Stomach (tissue), 9 donors: ENCODE measurements around the gene NPBWR2. TPM values are rescaled to one million over a fixed set of nuclear protein-coding genes. Genes with fewer than 3 reads are reported as not detected.

ENCODE experiments used
- DNase-seq, 2 donors: peaks; one replicate each; pipeline versions ENCODE4 v3.0.0 to v3.0.0-alpha.2; 2013 to 2019
- H3K27ac ChIP-seq, 5 donors: fragments of 200-600 bp in 4 of 5; sonication (generic) in 4 of 5; one replicate each; pipeline ENCODE4 v1.5.1; 2013 to 2019; ENCODE audit warnings: mild to moderate bottlenecking in 1 of 5, moderate library complexity in 1 of 5
- H3K27me3 ChIP-seq, 3 donors: fragments of 200-600 bp; sonication (generic); one replicate each; pipeline ENCODE4 v1.5.1; 2017 to 2019; ENCODE audit warnings: mixed run types in 1 of 3
- H3K36me3 ChIP-seq, 4 donors: fragments of 200-600 bp; sonication (generic); 1 replicate in 3 of 4; 2 replicates in 1 of 4; pipeline ENCODE4 v1.5.1; 2016 to 2019
- H3K4me1 ChIP-seq, 4 donors: fragments of 200-600 bp; sonication (generic); one replicate each; pipeline ENCODE4 v1.5.1; 2016 to 2019
- H3K4me3 ChIP-seq, 4 donors: fragments of 200-600 bp; sonication (generic) in 3 of 4; one replicate each; pipeline ENCODE4 v1.5.1; 2016 to 2019; ENCODE audit warnings: mild to moderate bottlenecking in 1 of 4
- H3K9me3 ChIP-seq, 4 donors: fragments of 200-600 bp; sonication (generic); one replicate each; pipeline ENCODE4 v1.5.1; 2016 to 2019
- EP300 ChIP-seq: sonication (generic); formaldehyde crosslinking; IDR thresholded peaks from one replicate; pipeline ENCODE4 v1.6.1; 2017; ENCODE audit warnings: antibody characterized with exemption
- POLR2A ChIP-seq, 4 donors: fragments of 450-650 bp; IDR thresholded peaks; one replicate each; pipeline ENCODE4 v1.6.1; 2016; ENCODE audit warnings: antibody characterized with exemption in 4 of 4, control low read depth in 2 of 4, mild to moderate bottlenecking in 1 of 4, moderate library complexity in 1 of 4
- POLR2AphosphoS5 ChIP-seq, 3 donors: sonication (generic); formaldehyde crosslinking; IDR thresholded peaks; one replicate each; pipeline ENCODE4 v1.6.1; 2016; ENCODE audit warnings: antibody characterized with exemption in 3 of 3
- WGBS, 5 donors: extraction: QIAGEN DNeasy Blood & Tissue Kit in 3 of 5; methylation state at CpG; one replicate each; pipeline versions ENCODE4 v1.1.5 to v1.1.7; 2013 to 2018; 5-methylcytosine and 5-hydroxymethylcytosine counted together
- intact Hi-C: fragments of 100-400 bp; cut with DNase I; formaldehyde crosslinking; loops from one replicate; pipeline ENCODE4 v1.15.1; 2023; ENCODE audit warnings: low total_unique reads
- polyA plus RNA-seq, 3 donors: library from polyadenylated mRNA; stranded (reverse); fragments of 200-250 nt; gene quantifications; one replicate each; pipeline ENCODE4 v1.2.3, GENCODE V29; 2013
- total RNA-seq, 5 donors: library from RNA; depleted of rRNA; stranded (reverse); fragments of >200 nt; gene quantifications; one replicate each; pipeline versions ENCODE4 v1.1.0 to v1.2.3, GENCODE V29; 2014 to 2016
- TF ChIP-seq, protein P1 (sequence below), 7 experiments: fragments of 450-650 bp in 4 of 7; fragments of 200-600 bp in 3 of 7; sonication (generic) in 3 of 7; IDR thresholded peaks; one replicate each; pipeline ENCODE4 v1.5.1; 2016 to 2019; ENCODE audit warnings: antibody characterized with exemption in 7 of 7, control low read depth in 2 of 7, mild to moderate bottlenecking in 1 of 7
- donor health status: healthy with polysubstance abuse.
- donor health status: Bipolar disorder and iron deficiency.
- donor health status: healthy.

Gene NPBWR2
- total and polyA plus RNA-seq, 8 donors: not detected

GRCh38 chr20:64154590-64155257, 47.4 kb upstream of the NPBWR2 start:
- intact Hi-C loops: no loop called here

DNA sequence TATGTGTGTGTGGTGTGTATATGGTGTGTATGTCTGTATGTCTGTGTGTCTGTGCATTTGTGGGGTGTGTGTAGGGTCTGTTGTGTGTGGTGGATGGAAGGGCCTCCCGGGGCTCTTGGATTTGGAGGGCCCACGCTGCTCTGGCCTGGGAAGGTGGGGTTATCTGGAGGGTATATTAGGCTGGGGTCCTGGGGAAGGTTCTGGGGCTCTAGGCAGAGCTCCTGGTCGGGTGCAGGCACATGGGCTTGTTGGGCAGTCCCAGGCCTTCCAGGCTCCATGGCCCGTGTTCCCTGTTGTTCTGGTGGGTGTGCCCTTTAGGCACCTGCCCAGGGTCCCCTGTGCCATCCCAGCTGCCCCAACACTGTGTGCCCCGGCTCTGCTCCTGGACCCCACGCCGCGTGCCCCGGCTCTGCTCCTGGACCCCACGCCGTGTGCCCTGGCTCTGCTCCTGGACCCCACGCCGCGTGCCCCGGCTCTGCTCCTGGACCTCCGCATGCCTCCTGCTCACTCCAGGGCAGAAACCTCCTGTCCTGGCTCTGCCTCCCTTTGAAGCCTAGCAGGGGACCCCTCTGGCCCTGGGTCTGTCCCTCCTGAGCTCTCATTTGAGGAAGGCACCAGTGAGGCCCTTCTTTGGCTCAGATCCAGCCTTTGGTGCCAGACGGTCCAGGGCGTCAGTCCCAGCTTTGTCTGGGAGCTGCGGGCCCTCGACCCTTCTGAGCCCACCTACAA, 46.7 kb upstream of the NPBWR2 start:
- no peaks in the 10 kb centered on the region for H3K36me3 ChIP-seq
- peaks cover under 1 to 60% (median 3%) of the 10 kb centered on the region in 3 donors for H3K27me3 ChIP-seq
- TF ChIP-seq POLR2A (IDR thresholded peaks at IDR 0.05) (no peak), EP300 (no peak)
- TF ChIP-seq, protein P1, sequence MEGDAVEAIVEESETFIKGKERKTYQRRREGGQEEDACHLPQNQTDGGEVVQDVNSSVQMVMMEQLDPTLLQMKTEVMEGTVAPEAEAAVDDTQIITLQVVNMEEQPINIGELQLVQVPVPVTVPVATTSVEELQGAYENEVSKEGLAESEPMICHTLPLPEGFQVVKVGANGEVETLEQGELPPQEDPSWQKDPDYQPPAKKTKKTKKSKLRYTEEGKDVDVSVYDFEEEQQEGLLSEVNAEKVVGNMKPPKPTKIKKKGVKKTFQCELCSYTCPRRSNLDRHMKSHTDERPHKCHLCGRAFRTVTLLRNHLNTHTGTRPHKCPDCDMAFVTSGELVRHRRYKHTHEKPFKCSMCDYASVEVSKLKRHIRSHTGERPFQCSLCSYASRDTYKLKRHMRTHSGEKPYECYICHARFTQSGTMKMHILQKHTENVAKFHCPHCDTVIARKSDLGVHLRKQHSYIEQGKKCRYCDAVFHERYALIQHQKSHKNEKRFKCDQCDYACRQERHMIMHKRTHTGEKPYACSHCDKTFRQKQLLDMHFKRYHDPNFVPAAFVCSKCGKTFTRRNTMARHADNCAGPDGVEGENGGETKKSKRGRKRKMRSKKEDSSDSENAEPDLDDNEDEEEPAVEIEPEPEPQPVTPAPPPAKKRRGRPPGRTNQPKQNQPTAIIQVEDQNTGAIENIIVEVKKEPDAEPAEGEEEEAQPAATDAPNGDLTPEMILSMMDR (IDR thresholded peaks at IDR 0.05): no peak
- DNase-seq: no peak
- WGBS, 5 donors: 81 to 85% (median 83%) methylated on average over 19 to 20 of the region's 20 CpGs
- no peaks in the 10 kb centered on the region for H3K9me3 ChIP-seq
- H3K27ac ChIP-seq: no peak overlapping the region
- H3K4me3 ChIP-seq: no peak overlapping the region
- intact Hi-C loops: no loop called here
- H3K4me1 ChIP-seq: no peaks in the 10 kb centered on the region

More at GRCh38 chr20:64154590-64155257, 47.4 kb upstream of the NPBWR2 start:
- 51 to 80% (median 68%) methylated on average over 6 to 9 of the region's 9 CpGs for WGBS, 5 donors
- Histone ChIP-seq H3K27ac (no peak overlapping the region), H3K36me3 (no peaks in the 10 kb centered on the region), H3K4me1 (no peaks in the 10 kb centered on the region), H3K9me3 (no peaks in the 10 kb centered on the region), H3K27me3 (peaks cover 8 to 67% (median 10%) of the 10 kb centered on the region in 3 donors), H3K4me3 (no peak overlapping the region)
- TF ChIP-seq EP300 (no peak), POLR2AphosphoS5 (IDR thresholded peaks at IDR 0.05) (no peak)
- TF ChIP-seq, protein P1 (IDR thresholded peaks at IDR 0.05): no peak
- no peak for DNase-seq

- Histone ChIP-seq H3K9me3 (no peaks in the 10 kb centered on the region), H3K4me1 (no peaks in the 10 kb centered on the region), H3K27ac (no peak overlapping the region), H3K36me3 (no peaks in the 10 kb centered on the region), H3K27me3 (peaks cover 0 to 54% (median 0%) of the 10 kb centered on the region in 3 donors), H3K4me3 (no peak overlapping the region)
- no peak for TF ChIP-seq POLR2AphosphoS5 (IDR thresholded peaks at IDR 0.05)
- no peak for TF ChIP-seq EP300
- no peak for TF ChIP-seq POLR2A (IDR thresholded peaks at IDR 0.05)
- TF ChIP-seq, protein P1 (IDR thresholded peaks at IDR 0.05): no peak
- WGBS, 5 donors: 60 to 96% (median 80%) methylated on average over 2 of the region's 2 CpGs
- intact Hi-C loops: no loop called here
- DNase-seq: no peak
Observed at GRCh38 chr20:64153410-64153809, 46.0 kb upstream of the NPBWR2 start.

DNA sequence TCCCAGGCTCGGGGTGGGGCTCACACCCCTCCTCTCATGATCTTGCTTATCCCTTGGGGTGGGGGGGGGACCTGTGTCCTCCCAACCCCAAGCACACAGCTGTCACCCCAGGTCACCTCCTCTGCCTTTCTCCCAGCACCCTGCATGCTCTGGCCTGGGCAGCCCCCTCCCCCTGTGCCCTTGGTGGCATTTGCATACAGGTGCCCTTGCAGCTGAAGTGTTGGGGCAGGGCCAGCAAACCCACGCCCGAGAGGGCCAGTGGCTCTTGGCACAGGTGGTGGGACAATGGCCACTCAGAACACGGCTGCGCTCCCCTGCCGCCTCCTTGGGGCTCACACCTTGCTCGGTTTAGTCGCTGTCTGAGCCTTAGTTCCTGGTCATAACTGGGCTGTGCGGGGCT, 45.5 kb upstream of the NPBWR2 start:
- Histone ChIP-seq H3K27me3 (peaks cover 0 to 49% (median 0%) of the 10 kb centered on the region in 3 donors), H3K4me1 (no peaks in the 10 kb centered on the region), H3K27ac (no peak overlapping the region), H3K36me3 (no peaks in the 10 kb centered on the region), H3K4me3 (no peak overlapping the region), H3K9me3 (no peaks in the 10 kb centered on the region)
- TF ChIP-seq, protein P1 (IDR thresholded peaks at IDR 0.05): no peak
- TF ChIP-seq POLR2AphosphoS5 (IDR thresholded peaks at IDR 0.05) (no peak), POLR2A (IDR thresholded peaks at IDR 0.05) (no peak), EP300 (no peak)
- DNase-seq: no peak
- 66 to 86% (median 74%) methylated on average over 6 to 9 of the region's 9 CpGs for WGBS, 5 donors
- intact Hi-C loops: no loop called here
